H1 (cell line): ENCODE data around the gene EPYC. TPM values are rescaled to one million over a fixed set of nuclear protein-coding genes. Genes with fewer than 3 reads are reported as not detected.

Experiments
- CHD7 ChIP-seq: fragments of 300-600 bp; sonication (generic); IDR thresholded peaks from 2 replicates; pipeline ENCODE4 v1.7.1; 2012; ENCODE audit warnings: low read length, moderate library complexity, mild to moderate bottlenecking, inconsistent platforms; ENCODE audit not compliant: insufficient replicate concordance
- CREB1 ChIP-seq: IDR thresholded peaks from 2 replicates; pipeline ENCODE4 v1.6.1; 2012; ENCODE audit warnings: inconsistent platforms
- HDAC2 ChIP-seq, 2 experiments: fragments of 300-600 bp in 1 of 2; sonication (generic) in 1 of 2; IDR thresholded peaks; 2 replicates each; pipeline ENCODE4 v1.6.1; 2011 to 2012; ENCODE audit warnings: low read depth in 2 of 2, low read length in 2 of 2, mild to moderate bottlenecking in 2 of 2, moderate library complexity in 2 of 2, borderline replicate concordance in 1 of 2, inconsistent platforms in 1 of 2
- POLR2A ChIP-seq, 2 experiments: IDR thresholded peaks; 1 replicate in 1 of 2; 2 replicates in 1 of 2; pipeline ENCODE4 v1.6.1; 2011; ENCODE audit warnings: low read depth in 2 of 2, low read length in 2 of 2, mild to moderate bottlenecking in 2 of 2; ENCODE audit errors: control extremely low read depth in 1 of 2
- RAD21 ChIP-seq, 2 experiments: IDR thresholded peaks in 1 of 2; conservative IDR thresholded peaks in 1 of 2; 2 replicates each; pipeline ENCODE4 v1.6.1; 2011; ENCODE audit warnings: low read depth in 2 of 2, low read length in 2 of 2, improper control_type of control experiment in 1 of 2, inconsistent platforms in 1 of 2, mild to moderate bottlenecking in 1 of 2, moderate library complexity in 1 of 2
- polyA plus RNA-seq, 7 experiments: library from polyadenylated mRNA; depleted of rRNA in 3 of 7; stranded (reverse) in 5 of 7; unstranded in 2 of 7; fragments of >200 nt in 5 of 7; fragments of 200-250 nt in 2 of 7; gene quantifications; 1 replicate in 5 of 7; 2 replicates in 1 of 7; 4 replicates in 1 of 7; pipeline versions ENCODE4 v1.2.1 to v1.2.3, GENCODE V29; 2011 to 2013; ENCODE audit warnings: missing spikeins in 2 of 7, mixed read lengths in 2 of 7
- total RNA-seq: library from RNA; stranded (reverse); fragmentation: NEBNext Ultra II Directional; extraction: Animal tissue kit (Norgen Biotek cat#: 25700); gene quantifications from 2 replicates; pipeline ENCODE4 v1.2.1, GENCODE V29; 2021

EPYC gene
- total and polyA plus RNA-seq, 2 of the 8 experiments (the other 6 are each of a cell fraction or from before 2014, with no cell fraction given) = not detected

GRCh38 chr12:90951432-90952105 lies 53.2 kb downstream of the EPYC start (continued):
- TF ChIP-seq CHD7 (no peak), RAD21 (IDR thresholded peaks at IDR 0.05 in 1 of 2, conservative IDR thresholded peaks at IDR 0.05 in 1 of 2; ENCODE audit: low read depth in 2 of 2, low read length in 2 of 2) (no peak), POLR2A (IDR thresholded peaks at IDR 0.05; ENCODE audit: control extremely low read depth in 1 of 2, low read depth in 2 of 2, low read length in 2 of 2) (no peak), HDAC2 (IDR thresholded peaks at IDR 0.05; ENCODE audit: borderline replicate concordance in 1 of 2, low read depth in 2 of 2, low read length in 2 of 2) (no peak), CREB1 (no peak)
